ENCODE data around the gene TMC7.

Gene TMC7

GRCh38 chr16:19092653-19093410, 109.1 kb downstream of the TMC7 start:
- no peak for DNase-seq

DNA sequence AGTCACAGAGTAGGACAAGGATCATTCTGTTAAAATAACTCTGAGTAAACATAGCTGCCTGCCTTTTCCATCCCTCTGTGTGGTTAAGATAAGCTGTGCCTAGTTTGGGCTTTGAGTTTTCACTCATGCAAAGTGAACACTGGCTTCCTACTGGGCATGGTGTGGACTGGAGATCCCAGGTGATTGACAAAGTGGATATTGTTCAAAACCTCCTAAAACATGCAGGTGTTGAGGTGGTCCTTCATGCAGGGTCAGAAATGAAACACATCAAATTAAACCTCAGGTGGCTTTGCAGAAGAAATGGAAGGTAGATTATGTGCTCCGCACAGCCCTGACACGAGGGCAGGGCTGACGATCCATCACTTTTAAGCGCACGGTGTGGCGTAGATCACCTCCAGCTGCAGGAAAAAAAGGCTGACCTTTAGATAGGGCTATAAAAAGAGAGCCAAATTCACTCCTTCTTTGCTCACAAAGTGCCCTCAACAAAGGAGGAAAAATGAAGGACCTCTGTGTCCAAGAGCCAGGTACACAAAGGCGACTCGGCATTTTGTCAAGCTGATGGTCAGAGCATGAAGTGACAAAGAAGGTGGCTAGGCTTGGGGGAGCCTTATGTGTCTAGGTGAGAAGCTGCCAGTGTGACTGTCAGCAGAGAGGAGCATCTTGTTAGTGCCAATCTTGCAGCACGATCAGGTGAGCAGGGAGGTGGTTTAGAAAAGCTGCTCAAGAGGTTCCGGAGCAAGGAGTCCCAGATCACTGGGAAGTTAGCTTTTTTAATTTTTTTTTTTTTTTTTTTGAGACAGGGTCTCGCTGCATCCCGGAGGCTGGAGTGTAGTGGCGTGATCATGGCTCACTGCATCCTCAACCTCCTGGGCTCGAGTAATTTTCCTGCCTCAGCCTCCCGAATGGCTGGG, 110.2 kb downstream of the TMC7 start:
- no peak for DNase-seq

DNA sequence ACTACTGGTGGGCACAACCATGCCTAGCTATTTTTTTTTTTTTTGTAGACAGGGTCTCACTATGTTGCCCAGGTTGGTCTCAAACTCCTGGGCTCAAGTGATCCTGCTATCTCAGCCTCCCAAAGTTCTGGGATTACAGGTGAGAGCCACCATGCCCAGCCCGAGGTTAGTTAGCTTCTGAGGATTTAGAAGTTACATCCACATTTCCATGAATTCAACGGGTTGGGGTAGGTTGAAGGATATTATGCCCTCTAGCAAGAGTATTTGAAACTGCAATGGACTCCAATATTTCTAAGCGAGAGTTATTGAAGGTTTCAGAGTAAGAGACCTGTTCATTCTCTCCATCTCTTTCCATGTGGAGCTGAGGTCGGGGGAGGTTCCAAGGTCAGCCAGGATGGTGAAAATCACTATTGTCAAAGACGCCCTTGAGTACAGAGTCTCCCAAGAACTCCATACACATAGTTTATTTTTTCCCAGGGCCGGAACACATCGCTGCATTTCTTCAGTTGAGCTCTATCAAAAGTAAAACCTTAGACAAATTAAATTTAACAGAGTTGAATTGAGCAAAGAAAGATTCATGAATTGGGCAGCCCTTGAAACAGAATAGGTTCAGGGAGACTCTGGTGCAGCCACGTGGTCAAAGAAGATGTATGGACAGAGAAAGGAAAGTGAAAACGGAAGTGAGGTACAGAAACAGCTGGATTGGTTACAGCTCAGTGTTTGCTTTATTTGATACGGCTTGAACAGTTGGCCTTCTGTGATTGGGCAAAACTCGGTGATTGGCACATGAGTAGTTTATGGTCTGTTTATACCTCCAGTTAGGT, 111.0 kb downstream of the TMC7 start:
- no peak for DNase-seq

GRCh38 chr16:19095654-19096053, 111.9 kb downstream of the TMC7 start:
- DNase-seq, result no peak

DNA sequence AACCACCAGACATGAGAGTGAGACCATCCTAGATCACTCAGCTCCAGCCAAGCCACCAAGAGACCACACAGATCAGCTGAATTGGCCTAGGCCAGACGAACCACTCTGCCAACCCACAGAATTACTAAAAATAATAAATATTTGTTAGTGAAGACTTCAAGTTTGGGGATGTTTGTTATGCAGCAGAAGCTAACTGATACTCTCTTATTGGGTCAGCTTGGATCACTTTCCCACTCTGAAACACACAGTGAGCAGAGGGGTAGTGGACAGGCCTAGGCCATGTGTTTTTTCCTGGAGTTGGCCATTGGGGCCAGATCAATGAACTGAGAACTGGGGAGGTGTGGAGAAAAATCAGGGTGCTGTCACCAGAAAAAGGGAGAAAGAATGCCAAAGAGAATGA, 114.4 kb downstream of the TMC7 start:
- no peak for DNase-seq

GRCh38 chr16:19102187-19102872, 118.6 kb downstream of the TMC7 start:
- no peak for DNase-seq

- no peak for DNase-seq
Measured at GRCh38 chr16:19104607-19105006, 120.9 kb downstream of the TMC7 start.

GRCh38 chr16:19105131-19105530, 121.4 kb downstream of the TMC7 start:
- DNase-seq, result no peak

DNA sequence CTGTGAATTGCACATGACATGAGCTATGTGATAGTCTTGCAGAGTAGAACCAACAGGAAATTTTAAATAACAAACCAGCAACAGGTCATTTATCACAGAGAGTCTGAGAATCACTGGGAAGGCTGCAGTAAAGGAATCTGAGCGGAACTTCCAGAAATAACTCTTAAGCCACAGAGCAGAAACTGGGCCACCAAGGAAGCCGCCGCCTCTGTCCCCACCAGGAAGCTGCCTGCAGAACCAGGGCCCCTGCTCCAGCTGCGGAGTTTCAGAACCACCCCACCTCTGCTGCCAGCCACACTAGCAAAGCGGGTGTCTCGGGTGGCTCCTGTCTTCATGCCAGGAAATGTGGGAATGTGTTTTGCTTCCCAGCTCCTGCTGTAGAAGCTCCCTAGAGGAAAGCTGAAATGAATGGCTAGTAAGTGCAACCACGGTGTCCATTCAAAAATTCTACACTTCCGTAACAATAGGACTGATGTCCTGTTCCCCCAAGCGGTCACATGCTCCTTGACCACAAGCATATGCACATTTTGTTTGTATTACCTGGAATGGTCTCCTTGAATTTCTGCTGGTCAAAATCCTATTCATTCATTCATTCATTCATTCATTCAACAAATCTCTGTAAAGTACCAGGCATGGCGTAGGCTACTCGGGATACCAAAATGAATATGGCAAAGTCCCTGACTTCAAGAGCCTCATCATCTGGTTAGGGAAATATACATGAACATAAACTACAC, 122.3 kb downstream of the TMC7 start:
- no peak for DNase-seq

- DNase-seq, result no peak
Measured at GRCh38 chr16:19106625-19107020, 122.9 kb downstream of the TMC7 start.

DNA sequence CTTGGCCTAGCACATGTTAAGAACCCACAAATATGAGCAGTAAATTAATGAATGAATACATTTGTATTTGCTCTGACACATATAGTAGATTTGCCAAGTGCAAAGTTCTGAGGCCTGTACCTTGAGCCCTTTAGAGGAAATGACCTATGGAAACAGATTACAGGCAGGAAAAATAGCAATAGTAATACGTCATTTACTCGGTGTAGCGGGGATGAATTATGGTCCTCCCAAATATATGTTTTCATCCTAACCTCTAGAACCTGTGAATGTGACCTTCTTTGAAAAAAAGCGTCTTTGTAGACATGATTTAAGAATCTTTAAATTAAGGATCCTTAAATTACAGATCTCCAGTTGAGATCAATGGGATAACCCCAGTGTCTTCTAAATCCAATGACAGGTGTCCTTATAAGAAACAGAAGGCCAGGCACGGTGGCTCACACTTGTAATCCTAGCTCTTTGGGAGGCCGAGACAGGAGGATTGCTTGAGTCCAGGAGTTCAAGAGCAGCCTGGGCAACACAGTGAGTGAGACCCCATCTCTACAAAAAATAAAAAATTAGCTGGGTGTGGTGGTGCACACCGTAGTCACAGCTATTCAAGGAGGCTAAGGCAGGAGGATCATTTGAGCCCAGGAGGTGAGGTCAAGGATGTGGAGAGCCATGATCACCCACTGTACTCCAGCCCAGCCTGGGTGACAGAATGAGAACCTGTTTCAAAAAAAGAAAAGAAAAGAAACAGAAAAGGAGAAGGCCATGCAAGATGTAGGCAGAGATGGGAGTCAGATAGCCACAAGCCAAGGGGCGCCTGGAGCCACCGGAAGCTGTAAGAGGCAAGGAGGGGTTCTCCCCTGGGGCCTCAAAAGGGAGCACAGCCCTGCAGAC, 124.9 kb downstream of the TMC7 start:
- no peak for DNase-seq

GRCh38 chr16:19109288-19109664, 125.5 kb downstream of the TMC7 start:
- no peak for DNase-seq

DNA sequence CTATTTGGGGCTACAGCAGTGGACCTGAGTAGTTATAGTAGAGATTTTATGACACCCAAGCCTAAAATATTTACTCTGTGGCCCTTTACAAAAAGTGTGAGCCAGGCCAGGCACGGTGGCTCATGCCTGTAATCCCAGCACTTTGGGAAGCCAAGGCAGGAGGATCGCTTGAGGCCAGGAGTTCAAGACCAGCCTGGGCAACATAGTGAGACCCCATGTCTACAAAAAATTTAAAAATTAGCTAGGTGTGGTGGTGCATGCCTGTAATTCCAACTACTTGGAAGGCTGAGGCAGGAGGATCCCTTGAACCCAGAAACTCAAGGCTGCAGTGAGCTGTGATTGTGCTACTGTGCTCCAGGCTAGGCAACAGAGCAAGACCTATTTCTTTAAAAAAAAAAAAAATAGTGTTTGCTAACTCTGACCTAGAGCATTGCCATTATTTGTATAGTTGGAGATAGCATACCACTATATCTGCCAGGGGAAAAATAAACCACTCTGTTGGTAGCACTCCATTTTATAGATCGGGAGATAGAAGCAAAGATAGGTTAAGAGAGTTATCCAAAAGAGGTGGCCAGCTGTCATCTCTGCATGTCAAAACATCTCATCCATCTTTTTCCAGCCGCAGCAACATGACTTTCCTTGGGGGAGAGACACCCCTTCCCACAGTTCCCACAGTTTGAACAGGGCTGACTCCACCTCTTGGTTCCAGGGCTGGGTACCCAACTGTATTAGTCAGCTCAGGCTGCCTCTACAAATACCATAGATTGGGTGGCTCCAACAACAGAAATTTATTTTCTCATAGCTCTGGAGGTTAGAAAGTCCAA, 127.0 kb downstream of the TMC7 start:
- no peak for DNase-seq

- no peak for DNase-seq
Measured at GRCh38 chr16:19112099-19112407, 128.3 kb downstream of the TMC7 start.
